GF-D8 (cell line): ENCODE measurements around the gene PKD2L1.
A peak's percentile ranks its signal among the peaks of the same experiment; 100 is the strongest.

Experiments
- DNase-seq: peaks from one replicate; lab custom pipeline; 2025; lab: John Stamatoyannopoulos, UW

Gene PKD2L1

GRCh38 chr10:100356067-100357017 is 26.3 kb upstream of the PKD2L1 start:
- DNase-seq, result no peak

- no peak for DNase-seq
Observed at GRCh38 chr10:100355086-100355485, 25.1 kb upstream of the PKD2L1 start.

GRCh38 chr10:100353770-100354485 is 23.9 kb upstream of the PKD2L1 start:
- DNase-seq, result no peak

- DNase-seq, result no peak
Observed at GRCh38 chr10:100350914-100351485, 21.0 kb upstream of the PKD2L1 start.

- DNase-seq, result no peak
Observed at GRCh38 chr10:100349672-100350071, 19.6 kb upstream of the PKD2L1 start.

GRCh38 chr10:100349087-100349486 is 19.1 kb upstream of the PKD2L1 start:
- no peak for DNase-seq

- no peak for DNase-seq
Observed at GRCh38 chr10:100348389-100348927, 18.4 kb upstream of the PKD2L1 start.

GRCh38 chr10:100347568-100348195 is 17.7 kb upstream of the PKD2L1 start:
- DNase-seq, result peak; percentile 16

- DNase-seq, result peak; percentile 94
Observed at GRCh38 chr10:100346765-100347567, 16.9 kb upstream of the PKD2L1 start, which contains the start of gene SCD. Gene SCD (plus strand): TSS chr10:100347233. CDS start chr10:100347505, 272 bp downstream.

GRCh38 chr10:100346351-100346764 is 16.3 kb upstream of the PKD2L1 start:
- peak; percentile 33 for DNase-seq

- no peak for DNase-seq
Observed at GRCh38 chr10:100345570-100346330, 15.7 kb upstream of the PKD2L1 start.

- no peak for DNase-seq
Observed at GRCh38 chr10:100344241-100344788, 14.3 kb upstream of the PKD2L1 start.

- no peak for DNase-seq
Observed at GRCh38 chr10:100342627-100342972, 12.6 kb upstream of the PKD2L1 start.

- peak; percentile 33 for DNase-seq
Observed at GRCh38 chr10:100341953-100342626, 12.1 kb upstream of the PKD2L1 start.

GRCh38 chr10:100340948-100341847 is 11.2 kb upstream of the PKD2L1 start:
- no peak for DNase-seq

GRCh38 chr10:100339236-100339635 is 9.2 kb upstream of the PKD2L1 start:
- no peak for DNase-seq

GRCh38 chr10:100338434-100339036 is 8.5 kb upstream of the PKD2L1 start:
- peak; percentile 23 for DNase-seq

- no peak for DNase-seq
Observed at GRCh38 chr10:100334762-100335161, 4.7 kb upstream of the PKD2L1 start.
